Activated CD8-positive, alpha-beta memory T cell treated with anti-CD3 and anti-CD28 coated beads, Interleukin-2, amount 50 U/mL, for 24 hours (primary cell): ENCODE measurements around the gene ITPR3.

ENCODE experiments used
- DNase-seq: peaks from one replicate; pipeline ENCODE4 v3.0.0-alpha.2; 2020; ENCODE audit errors: extremely low read depth

The ITPR3 gene

DNA sequence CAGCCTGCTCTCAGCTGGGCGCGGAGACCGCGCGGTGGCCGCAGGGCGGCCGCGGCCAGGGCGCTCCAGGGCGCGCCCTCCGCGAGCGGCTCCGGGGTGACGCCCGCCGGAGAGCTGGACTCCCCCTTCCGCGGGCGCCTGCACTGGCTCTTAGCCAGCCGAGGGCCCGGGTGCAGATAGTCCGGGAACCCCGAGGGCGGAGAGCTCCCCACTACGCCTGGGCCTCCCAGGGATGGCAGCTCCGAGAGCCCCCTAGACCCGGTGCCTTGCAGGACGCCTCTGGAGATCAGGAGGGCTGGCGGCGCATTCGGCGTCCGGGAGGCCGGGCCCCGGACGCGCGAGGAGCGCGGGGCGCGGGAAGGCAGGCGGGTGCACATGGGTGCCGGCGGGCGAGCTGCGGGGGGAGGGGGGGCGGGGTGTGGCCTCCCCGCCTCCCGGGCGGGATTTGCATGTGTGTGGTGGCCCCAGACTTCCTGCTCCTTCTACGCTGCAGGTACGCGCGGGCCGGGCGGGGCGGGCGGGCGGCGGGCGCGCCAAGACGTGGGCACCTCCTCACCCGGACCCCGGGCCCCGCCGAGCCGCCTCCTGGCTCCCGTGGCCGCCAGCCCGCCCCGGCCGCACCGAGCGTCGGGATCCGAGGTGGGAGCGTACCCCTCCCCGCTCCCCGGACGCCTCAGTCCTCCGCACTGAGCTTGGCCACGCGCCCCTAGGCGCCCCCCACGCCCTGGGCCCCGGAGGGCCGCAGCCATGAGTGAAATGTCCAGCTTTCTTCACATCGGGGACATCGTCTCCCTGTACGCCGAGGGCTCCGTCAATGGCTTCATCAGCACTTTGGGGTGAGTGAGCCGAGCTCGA is at the start of gene ITPR3:
TSS of gene ITPR3 (plus strand) at position 467 of the 855 bp plus-strand sequence. CDS start at position 748, 281 bp downstream.
- DNase-seq, result no peak

GRCh38 chr6:33571637-33572316 is 49.3 kb upstream of the ITPR3 start:
- no peak for DNase-seq

- DNase-seq, result no peak
These were observed 45.9 kb upstream of the ITPR3 start for GRCh38 chr6:33575211-33575610.

DNA sequence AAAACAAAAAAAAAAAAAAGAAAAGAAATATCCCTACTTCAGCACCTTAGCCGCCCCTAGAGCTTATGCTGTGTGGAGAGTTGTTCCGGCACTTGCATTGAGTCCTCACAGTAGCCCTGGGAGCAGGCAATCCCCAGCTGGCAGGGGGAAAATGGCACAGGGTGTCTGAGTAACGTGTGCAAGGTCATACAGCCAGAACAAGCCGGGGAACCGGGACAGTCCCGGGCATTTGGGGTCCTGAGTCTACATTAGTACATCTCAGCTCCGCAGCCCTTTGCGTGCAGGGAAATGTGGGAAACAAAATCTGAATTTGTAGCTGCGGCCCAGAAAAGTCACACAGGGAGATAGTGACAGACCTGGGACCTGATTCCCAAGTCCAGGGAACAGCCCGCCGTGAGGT is 44.5 kb upstream of the ITPR3 start:
- no peak for DNase-seq

DNA sequence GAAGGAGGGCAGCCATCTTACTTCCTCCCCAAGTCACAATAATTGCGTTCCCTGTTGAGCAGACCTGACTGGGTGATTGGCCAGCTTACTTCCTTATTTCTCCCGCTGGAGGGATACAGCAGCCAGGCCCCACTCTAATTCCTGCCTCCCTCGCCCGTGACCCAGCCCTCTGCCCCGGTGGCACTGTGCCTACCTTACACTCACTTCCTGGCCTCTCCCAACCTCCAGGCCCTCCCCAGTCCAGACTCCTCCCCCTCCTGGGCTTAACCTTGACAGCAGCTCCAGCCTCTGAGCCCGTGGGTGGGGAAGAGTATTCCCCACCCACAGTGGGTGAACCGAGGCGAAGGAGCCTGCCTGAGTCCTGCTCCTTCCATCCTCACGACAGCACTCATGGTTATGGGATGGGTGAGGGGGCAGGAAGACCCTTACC is 44.0 kb upstream of the ITPR3 start:
- no peak for DNase-seq

GRCh38 chr6:33577718-33578117 is 43.4 kb upstream of the ITPR3 start:
- no peak for DNase-seq

DNA sequence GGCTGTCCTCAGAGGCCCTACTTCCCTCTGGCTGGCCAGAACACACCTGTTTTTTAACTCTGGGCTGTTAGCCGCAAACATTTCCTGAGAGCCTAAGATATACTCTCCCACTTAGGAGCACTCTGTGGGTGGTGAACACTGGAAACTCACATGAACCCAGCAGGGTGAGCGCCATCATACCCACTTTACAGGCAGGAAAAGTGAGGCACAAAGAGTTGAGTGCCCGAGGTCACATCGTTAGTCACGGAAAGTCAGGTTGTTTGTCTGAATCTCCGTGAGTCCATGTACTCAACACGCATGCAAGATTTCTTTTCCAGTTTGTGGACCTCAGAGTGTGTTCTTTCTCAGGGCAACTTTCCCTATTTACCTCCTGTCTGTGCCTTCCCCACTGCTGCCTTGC is 43.0 kb upstream of the ITPR3 start:
- no peak for DNase-seq

- DNase-seq, result no peak
These were observed 42.5 kb upstream of the ITPR3 start for GRCh38 chr6:33578588-33579011.

DNA sequence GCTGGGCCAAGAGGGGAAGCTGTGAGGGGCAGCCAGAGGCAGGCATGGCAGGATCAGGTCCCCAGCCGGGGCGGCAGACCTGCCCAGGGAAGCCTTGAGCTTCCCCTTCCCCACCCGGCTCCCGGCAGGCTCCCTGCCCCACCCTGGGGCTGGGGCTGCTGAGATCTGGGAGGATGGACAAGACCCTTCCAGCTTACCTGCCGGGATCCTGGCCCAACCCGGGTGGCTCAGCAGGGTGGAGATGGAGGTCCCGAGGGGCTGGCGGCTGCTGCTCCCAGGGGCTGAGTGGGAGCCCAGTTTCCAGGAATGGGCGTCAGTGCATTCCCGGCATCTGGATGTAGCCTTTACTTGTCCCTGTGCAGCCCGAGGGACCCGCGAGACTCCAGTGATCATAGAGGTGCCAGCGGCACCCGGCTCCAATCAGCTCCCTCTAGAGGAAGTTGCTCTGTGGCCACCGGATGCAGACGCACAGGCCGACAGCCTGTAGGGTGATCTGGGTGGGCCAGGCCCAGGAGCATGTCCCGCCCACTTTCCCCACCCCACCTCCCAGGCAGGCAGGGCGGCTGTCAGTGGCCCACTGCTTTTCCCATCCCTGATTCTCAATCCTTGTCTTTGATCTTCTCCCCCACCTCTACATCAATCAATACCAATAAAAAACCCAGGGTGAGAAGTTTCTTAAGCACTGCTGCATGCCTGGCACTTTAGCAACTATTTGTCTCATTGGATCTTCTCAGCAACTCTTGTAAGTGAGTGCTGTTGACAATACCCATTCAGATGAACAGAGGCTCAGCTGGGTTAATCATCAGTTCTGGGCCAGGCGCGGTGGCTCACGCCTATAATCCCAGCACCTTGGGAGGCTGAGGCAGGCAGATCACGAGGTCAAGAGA is 41.1 kb upstream of the ITPR3 start, which contains the start of gene BAK1:
TSS of gene BAK1 (minus strand) at position 449 of the 887 bp plus-strand sequence. CDS start 2,672 bp downstream, outside the sequence.
- peak; percentile 68 for DNase-seq

- DNase-seq, result no peak
These were observed 39.9 kb upstream of the ITPR3 start for GRCh38 chr6:33581186-33581585.

DNA sequence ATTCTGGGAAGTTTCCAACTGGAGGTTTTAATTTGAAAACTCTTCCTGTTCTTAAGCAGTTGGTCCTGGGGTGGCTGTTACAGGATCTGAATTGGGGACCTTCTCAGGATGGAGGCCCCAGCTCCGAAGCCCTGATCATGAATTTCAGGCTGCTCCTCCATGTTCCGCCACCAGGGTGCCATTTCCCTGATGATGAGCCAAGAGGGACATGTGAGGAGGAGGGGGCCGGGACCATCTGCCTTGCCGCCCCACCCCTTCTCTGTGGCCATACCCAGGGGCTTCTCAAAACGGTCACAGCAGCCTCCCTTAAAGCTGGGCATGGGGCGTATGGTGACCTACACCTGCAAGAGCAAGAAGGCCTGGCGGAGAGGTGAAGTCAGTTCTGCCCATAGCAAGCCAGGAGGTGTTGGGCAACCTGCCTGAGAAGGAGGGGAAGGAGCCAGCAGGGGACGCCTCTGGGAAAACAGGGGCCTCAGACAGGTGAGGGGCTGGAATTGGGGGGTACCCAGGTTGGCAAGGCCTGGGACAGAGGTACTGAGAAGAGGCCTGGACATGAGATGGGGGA is 37.4 kb upstream of the ITPR3 start:
- DNase-seq, result no peak

DNA sequence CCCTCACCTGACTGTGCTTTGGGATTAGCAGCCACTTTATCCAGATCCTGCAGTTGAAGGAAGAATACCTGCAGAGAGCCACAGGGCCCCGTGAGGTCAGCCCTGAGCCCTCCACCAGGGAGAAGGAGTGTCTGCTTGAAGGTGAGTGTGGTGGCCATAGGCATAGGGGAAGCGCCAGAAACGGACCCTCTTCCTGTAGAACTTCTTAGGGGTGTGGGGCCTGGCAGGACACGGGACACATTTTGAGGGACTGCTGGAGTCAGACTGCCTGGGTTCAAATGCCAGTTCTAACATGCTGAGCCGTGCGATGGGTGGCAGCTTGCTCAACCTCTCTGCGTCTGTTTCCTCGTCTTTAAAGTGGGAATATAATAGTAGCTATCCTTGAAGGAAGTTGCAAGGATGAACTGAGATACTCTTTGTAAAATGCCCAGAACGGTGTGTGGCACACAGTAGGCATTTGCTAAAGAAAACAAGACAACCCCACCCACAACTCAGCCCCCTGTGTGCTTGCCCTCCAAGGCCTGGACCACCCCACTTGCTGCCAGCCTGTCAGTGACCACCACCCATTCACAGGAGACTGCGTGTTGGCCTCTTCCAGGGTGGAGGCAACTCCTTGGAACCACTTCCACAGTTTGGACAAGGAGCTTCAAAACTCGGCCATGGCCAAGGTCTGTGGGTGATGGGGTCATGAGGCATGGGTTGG is 36.3 kb upstream of the ITPR3 start:
- DNase-seq, result no peak

DNA sequence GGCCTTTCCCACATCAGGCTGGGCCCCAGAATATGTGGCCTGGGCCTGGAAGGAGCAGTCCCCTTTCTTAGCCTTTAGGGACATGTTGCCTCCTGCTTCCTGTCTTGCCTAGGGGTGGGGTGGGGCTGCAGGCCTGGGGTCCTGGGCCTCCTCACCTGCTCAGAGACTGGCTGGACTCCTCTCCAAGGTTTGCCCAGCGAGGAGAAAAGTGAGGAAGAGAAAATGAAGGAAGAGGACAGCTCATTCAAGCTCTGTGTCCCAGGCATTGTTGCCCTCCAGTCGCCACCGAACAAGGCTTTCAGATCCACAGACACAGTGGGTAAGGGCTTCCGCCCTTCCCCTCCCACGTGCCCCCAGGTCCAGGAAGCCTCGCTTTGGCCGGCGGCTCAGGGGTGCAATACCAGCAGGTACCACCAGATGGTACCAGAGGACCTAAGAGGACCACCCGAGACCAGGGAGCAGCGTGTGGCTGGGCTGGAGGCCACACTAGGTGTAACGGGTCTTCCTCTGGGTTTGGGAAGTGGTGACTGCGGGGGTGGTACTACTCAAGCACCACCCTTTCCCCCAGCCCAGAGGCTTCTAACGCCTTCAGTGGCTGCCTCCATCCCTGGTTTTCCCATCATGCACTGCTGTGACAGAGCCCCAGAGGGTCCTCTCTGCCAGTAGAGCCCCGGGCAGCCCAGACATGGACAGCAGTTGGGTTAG is 35.6 kb upstream of the ITPR3 start:
- DNase-seq, result peak; percentile 82

GRCh38 chr6:33586108-33586640 is 34.9 kb upstream of the ITPR3 start:
- DNase-seq, result no peak

GRCh38 chr6:33587529-33587928 is 33.6 kb upstream of the ITPR3 start:
- DNase-seq, result no peak

DNA sequence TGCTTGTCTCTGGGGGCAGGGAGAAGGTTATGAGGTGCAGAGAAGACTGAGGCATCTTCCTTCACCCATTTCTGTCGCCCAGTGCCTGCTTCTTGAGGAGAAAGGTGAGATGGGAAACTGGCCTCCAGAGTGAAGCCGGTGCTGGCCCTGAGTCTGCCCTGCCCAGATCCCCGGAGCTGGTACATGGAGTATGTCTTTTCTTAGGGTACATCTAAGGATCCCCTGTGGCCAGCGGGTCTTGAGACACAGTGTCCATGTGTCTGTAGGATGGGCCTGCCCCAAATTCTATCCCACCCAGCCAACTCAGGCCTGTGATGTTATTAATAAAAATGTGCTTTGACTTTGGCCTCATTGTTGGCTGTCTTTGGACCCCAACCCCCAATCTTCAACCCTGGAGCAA is 32.2 kb upstream of the ITPR3 start:
- no peak for DNase-seq

DNA sequence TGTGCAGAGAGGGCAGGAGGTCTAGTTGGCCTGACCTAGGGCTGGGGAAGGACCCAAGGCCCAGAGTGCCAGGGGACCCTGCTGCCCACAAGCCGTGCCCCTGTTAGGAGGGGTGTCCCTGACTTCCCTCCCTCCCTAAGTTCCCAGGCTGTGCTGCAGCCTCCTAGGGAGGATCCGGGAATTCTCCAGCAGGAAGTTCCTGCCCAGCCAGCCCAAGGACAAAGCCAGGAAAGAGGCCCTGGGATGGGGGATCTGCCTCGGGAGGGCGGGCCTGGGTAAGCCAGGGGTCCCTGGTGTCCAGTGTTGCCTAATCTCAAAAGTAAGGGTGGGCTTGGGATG is 31.8 kb upstream of the ITPR3 start:
- DNase-seq, result no peak

- DNase-seq, result no peak
These were observed 31.2 kb upstream of the ITPR3 start for GRCh38 chr6:33589731-33590530.

DNA sequence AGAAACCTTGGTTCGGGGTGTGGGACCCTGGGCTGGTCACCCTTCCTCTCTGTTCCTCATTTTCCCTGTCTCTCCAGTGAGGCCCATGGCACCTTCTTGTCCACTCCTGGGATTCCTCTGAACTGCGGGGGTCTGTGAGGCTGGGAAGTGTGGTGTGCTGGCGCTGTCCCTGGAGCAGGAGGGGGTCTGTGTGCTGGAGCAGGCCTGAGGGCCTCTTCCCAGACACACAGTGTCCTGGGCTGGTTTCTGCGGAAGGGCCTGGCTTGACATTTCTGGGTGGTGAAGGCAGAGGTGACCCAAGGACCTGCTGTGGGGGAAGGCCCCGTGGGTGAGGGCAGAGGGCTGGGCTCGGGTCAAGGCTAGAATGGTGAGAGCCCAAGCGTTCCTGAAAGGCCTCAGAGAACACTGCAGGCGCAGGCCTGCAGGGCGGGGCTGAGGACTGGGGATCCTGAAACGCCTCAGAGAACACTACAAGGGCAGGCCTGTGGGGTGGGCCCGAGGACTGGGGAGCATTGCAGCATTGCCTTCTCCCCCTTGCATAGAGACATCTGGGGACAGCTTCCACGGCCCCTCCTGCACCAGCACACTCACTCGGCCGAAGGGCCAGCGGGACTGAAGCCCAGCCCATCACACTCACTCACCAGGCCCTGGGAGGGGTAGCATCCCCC is 30.5 kb upstream of the ITPR3 start:
- DNase-seq, result no peak
